ES-I3 (cell line): Measurements from ENCODE around the gene TRMT112.
"Not testable (repeated sequence)": the region's sequence is repeated elsewhere in the genome, so short reads cannot be mapped to it uniquely, and the experiment has no call there.

Source experiments
- H3K36me3 ChIP-seq: 2 replicates; pipeline ENCODE4 v1.6.1; 2013; ENCODE audit warnings: mild to moderate bottlenecking, low read length, control low read depth, moderate library complexity; ENCODE audit not compliant: insufficient read depth
- H3K4me1 ChIP-seq: 2 replicates; pipeline ENCODE4 v1.6.1; 2013; ENCODE audit warnings: mild to moderate bottlenecking, control low read depth, low read length; ENCODE audit not compliant: insufficient read depth
- H3K9ac ChIP-seq: 2 replicates; pipeline ENCODE4 v1.6.1; 2013; ENCODE audit warnings: low read depth, mild to moderate bottlenecking, low read length, moderate library complexity
- H3K9me3 ChIP-seq: 2 replicates; pipeline ENCODE4 v1.6.1; 2013; ENCODE audit warnings: mild to moderate bottlenecking, low read length, moderate library complexity; ENCODE audit not compliant: control insufficient read depth, insufficient read depth

TRMT112 gene

DNA sequence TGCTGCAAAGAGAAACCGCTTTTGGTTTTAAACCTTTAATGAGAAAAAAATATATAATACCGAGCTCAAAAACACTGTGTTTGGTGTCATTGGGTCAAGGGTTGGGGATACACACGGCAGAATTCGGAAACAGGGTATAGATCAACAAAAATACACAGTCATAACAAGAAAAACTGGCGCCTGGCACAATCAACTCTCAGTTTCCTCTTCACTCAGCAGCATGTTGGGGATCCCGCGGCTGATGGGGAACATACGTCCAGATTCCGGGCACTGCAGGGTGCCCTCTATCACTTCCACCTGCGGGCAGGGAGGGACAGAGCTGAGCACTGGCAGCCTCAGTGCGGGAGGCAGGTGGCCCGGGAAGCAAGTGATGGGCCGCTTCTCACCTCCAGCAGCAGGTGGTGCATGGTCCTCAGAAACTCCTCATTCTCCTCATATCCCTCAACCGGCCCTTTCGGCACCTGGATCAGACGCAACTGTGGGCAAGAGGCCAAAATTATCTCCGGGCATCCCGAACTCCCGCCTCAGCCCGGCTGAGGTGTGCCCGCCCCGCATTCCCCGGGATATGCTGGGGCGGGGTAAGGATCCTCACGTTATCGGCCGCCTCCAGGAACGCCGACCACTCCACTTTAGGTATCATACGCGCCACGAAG is 561 bp downstream of the TRMT112 start:
- Histone ChIP-seq H3K9me3 (no peaks in the 10 kb centered on the region), H3K4me1 (no peaks in the 10 kb centered on the region), H3K9ac (peak overlapping the region; percentile 81), H3K36me3 (no peaks in the 10 kb centered on the region)

DNA sequence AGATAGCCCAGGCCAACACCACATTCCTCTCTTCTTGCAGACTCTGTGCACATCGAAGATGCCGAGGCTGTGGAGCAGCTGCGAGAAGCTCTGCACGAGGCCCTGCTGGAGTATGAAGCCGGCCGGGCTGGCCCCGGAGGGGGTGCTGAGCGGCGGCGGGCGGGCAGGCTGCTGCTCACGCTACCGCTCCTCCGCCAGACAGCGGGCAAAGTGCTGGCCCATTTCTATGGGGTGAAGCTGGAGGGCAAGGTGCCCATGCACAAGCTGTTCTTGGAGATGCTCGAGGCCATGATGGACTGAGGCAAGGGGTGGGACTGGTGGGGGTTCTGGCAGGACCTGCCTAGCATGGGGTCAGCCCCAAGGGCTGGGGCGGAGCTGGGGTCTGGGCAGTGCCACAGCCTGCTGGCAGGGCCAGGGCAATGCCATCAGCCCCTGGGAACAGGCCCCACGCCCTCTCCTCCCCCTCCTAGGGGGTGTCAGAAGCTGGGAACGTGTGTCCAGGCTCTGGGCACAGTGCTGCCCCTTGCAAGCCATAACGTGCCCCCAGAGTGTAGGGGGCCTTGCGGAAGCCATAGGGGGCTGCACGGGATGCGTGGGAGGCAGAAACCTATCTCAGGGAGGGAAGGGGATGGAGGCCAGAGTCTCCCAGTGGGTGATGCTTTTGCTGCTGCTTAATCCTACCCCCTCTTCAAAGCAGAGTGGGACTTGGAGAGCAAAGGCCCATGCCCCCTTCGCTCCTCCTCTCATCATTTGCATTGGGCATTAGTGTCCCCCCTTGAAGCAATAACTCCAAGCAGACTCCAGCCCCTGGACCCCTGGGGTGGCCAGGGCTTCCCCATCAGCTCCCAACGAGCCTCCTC is 1.5 kb downstream of the TRMT112 start:
- H3K9me3 ChIP-seq, H3K9ac ChIP-seq, H3K36me3 ChIP-seq, H3K4me1 ChIP-seq: not testable (repeated sequence)

- Histone ChIP-seq H3K4me1 (no peaks in the 10 kb centered on the region), H3K9ac (no peak overlapping the region), H3K9me3 (no peaks in the 10 kb centered on the region), H3K36me3 (no peaks in the 10 kb centered on the region)
Measured at GRCh38 chr11:64314805-64315561, 2.4 kb downstream of the TRMT112 start.

- H3K9me3 ChIP-seq: no peaks in the 10 kb centered on the region
- no peaks in the 10 kb centered on the region for H3K4me1 ChIP-seq
- no peak overlapping the region for H3K9ac ChIP-seq
- no peaks in the 10 kb centered on the region for H3K36me3 ChIP-seq
Measured at GRCh38 chr11:64314146-64314804, 3.1 kb downstream of the TRMT112 start.

GRCh38 chr11:64313491-64314145 is 3.7 kb downstream of the TRMT112 start:
- no peaks in the 10 kb centered on the region for H3K4me1 ChIP-seq
- H3K36me3 ChIP-seq: no peaks in the 10 kb centered on the region
- H3K9me3 ChIP-seq: no peaks in the 10 kb centered on the region
- no peak overlapping the region for H3K9ac ChIP-seq

- Histone ChIP-seq H3K4me1 (no peaks in the 10 kb centered on the region), H3K36me3 (no peaks in the 10 kb centered on the region), H3K9ac (no peak overlapping the region), H3K9me3 (no peaks in the 10 kb centered on the region)
Measured at GRCh38 chr11:64312947-64313346, 4.4 kb downstream of the TRMT112 start.

GRCh38 chr11:64307795-64308194 is 9.6 kb downstream of the TRMT112 start:
- H3K36me3 ChIP-seq, H3K9me3 ChIP-seq, H3K9ac ChIP-seq, H3K4me1 ChIP-seq: not testable (repeated sequence)

- no peaks in the 10 kb centered on the region for H3K36me3 ChIP-seq
- peak overlapping the region; percentile 68; the same call in 1 of the 2 replicates for H3K9ac ChIP-seq
- no peaks in the 10 kb centered on the region for H3K9me3 ChIP-seq
- H3K4me1 ChIP-seq: peaks cover 5% of the 10 kb centered on the region; the same call in 1 of the 2 replicates
Measured at GRCh38 chr11:64306876-64307622, 10.3 kb downstream of the TRMT112 start.

GRCh38 chr11:64306563-64306875 is 10.8 kb downstream of the TRMT112 start:
- H3K36me3 ChIP-seq: no peaks in the 10 kb centered on the region
- peaks cover 5% of the 10 kb centered on the region; the same call in 1 of the 2 replicates for H3K4me1 ChIP-seq
- H3K9ac ChIP-seq: peak overlapping the region; percentile 68
- no peaks in the 10 kb centered on the region for H3K9me3 ChIP-seq

DNA sequence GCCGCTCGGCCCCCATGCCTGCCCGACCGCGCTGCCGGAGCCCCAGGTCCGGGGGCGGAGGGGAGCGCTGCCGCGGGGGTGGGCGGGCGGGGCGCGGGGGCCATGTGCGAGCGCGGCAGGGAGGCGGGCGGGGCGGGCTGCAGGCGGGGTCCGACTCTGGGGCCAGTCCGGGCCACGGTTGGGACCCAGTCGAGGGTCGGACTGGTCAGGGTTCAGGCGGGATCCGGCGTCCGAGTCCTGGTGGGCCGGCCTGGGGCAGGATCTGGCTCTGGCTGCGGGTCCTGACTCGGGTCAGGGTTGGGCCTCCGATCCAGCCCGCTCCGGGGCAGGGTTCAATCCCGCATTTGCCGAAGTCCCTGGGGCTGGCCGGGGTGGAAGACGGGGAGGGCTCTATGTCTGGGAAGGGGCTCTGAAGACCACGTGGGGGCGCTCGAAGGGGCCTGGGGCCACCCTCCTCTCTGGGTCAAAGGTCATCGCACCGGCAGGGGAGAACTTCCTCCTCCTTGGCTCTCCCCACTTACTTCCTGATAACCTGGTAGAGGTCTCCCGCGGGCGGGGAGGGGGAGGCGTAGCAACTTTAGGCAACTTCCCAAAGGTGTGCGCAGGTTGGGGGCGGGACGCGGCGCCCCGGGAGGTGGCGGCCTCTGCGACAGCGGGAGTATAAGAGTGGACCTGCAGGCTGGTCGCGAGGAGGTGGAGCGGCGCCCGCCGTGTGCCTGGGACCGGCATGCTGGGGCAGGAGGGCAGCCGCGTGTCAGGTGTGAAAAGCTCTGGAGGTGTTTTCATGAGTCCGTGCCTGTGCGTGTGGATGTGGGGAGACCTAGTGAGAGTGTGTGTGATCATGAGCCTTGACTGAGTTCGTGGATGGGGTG is 11.4 kb downstream of the TRMT112 start:
- H3K9ac ChIP-seq: peak overlapping the region; percentile 68
- H3K4me1 ChIP-seq: peaks cover 5% of the 10 kb centered on the region; the same call in 1 of the 2 replicates
- H3K36me3 ChIP-seq: no peaks in the 10 kb centered on the region
- H3K9me3 ChIP-seq: no peaks in the 10 kb centered on the region

- H3K9ac ChIP-seq: peak within 1 kb of the TSS; percentile 83
- no peaks in the 10 kb centered on the region for H3K36me3 ChIP-seq
- H3K9me3 ChIP-seq: no peaks in the 10 kb centered on the region
- peaks cover 5% of the 10 kb centered on the region; the same call in 1 of the 2 replicates for H3K4me1 ChIP-seq
Measured at GRCh38 chr11:64305075-64305690, 12.2 kb downstream of the TRMT112 start, which contains the start of gene ESRRA. Gene ESRRA, plus strand, starts transcription at chr11:64305524. Its CDS starts 1,656 bp downstream, at chr11:64307180.

DNA sequence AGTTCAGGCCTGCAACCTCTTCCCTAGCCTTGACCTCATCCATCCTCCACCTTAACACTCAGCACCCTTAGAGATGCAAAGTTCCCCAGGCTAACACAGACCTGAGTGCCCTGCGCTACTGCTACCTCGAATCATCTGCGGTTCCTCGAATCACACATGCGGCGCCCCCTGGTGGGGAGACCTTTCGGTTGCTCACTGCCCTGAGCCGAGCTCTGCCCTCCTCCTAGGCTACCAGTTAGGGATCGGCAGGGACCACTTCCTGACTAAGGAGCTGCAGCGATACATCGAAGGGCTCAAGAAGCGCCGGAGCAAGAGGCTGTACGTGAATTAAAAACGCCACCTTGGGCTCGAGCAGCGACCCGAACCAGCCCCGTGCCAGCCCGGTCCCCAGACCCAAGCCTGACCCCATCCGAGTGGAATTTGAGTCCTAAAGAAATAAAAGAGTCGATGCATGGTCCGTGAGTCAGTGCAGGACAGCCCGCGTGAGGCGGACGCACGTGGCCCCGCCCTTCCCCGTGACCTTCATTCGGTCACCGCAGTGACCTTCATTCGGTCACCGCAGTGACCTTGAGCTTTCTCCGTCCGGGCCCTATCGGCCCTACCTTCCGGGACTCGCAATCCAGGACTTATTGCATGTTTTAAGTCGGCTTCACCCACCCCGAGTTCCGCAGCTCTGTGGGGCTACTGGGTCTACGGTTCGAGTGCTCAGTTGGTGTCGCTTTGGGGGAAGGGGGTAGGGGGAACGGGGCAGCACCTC is 12.9 kb downstream of the TRMT112 start:
- H3K9me3 ChIP-seq: no peaks in the 10 kb centered on the region
- peak overlapping the region; percentile 83 for H3K9ac ChIP-seq
- H3K36me3 ChIP-seq: no peaks in the 10 kb centered on the region
- peaks cover 5% of the 10 kb centered on the region; the same call in 1 of the 2 replicates for H3K4me1 ChIP-seq
